Liver (tissue), 9 donors: ENCODE results near the gene EML1. TPM values are rescaled to one million over a fixed set of nuclear protein-coding genes. Genes with fewer than 3 reads are reported as not detected.

Experiments used
- DNase-seq: peaks from one replicate; pipeline ENCODE4 v3.0.0-alpha.2; 2017; ENCODE audit warnings: low spot score
- H3K27ac ChIP-seq, 2 donors: one replicate each; pipeline ENCODE4 v1.7.0; 2013; ENCODE audit warnings: inconsistent platforms in 2 of 2, low read length in 2 of 2, control low read depth in 1 of 2, low read depth in 1 of 2, mild to moderate bottlenecking in 1 of 2
- H3K27me3 ChIP-seq, 4 donors: one replicate each; pipeline versions ENCODE4 v1.6.1 to v1.7.0; 2013; ENCODE audit warnings: low read length in 3 of 4, inconsistent platforms in 1 of 4, mild to moderate bottlenecking in 1 of 4, moderate library complexity in 1 of 4; ENCODE audit not compliant: control insufficient read depth in 4 of 4, insufficient read depth in 4 of 4
- H3K36me3 ChIP-seq, 4 donors: one replicate each; pipeline versions ENCODE4 v1.6.1 to v1.7.0; 2013; ENCODE audit warnings: low read length in 3 of 4, mild to moderate bottlenecking in 3 of 4, low read depth in 1 of 4, moderate library complexity in 1 of 4; ENCODE audit not compliant: control insufficient read depth in 4 of 4, insufficient read depth in 3 of 4
- H3K4me1 ChIP-seq, 4 donors: one replicate each; pipeline versions ENCODE4 v1.6.1 to v1.7.0; 2013; ENCODE audit warnings: low read length in 3 of 4, mild to moderate bottlenecking in 3 of 4, moderate library complexity in 1 of 4; ENCODE audit not compliant: control insufficient read depth in 4 of 4, insufficient read depth in 4 of 4
- H3K4me3 ChIP-seq, 3 donors: one replicate each; pipeline versions ENCODE4 v1.6.1 to v1.7.0; 2013; ENCODE audit warnings: low read length in 3 of 3, control low read depth in 1 of 3, low read depth in 1 of 3, mild to moderate bottlenecking in 1 of 3
- H3K9ac ChIP-seq, 2 donors: one replicate each; pipeline ENCODE4 v1.7.0; 2013; ENCODE audit warnings: low read length in 2 of 2, mild to moderate bottlenecking in 2 of 2, moderate library complexity in 2 of 2, control low read depth in 1 of 2, low read depth in 1 of 2
- H3K9me3 ChIP-seq, 4 donors: one replicate each; pipeline versions ENCODE4 v1.6.1 to v1.7.0; 2013; ENCODE audit warnings: low read length in 3 of 4; ENCODE audit not compliant: control insufficient read depth in 4 of 4
- FOXA1 ChIP-seq: IDR thresholded peaks from 2 replicates; pipeline ENCODE4 v1.6.1; 2016; ENCODE audit warnings: antibody characterized with exemption
- FOXA2 ChIP-seq: IDR thresholded peaks from 2 replicates; pipeline ENCODE4 v1.6.1; 2016; ENCODE audit warnings: antibody characterized with exemption
- GABPA ChIP-seq, 2 donors: IDR thresholded peaks in 1 of 2; conservative IDR thresholded peaks in 1 of 2; 2 replicates each; pipeline ENCODE4 v1.6.1; 2016; ENCODE audit warnings: antibody characterized with exemption in 2 of 2, mild to moderate bottlenecking in 1 of 2, moderate library complexity in 1 of 2
- HNF4A ChIP-seq, 2 donors: conservative IDR thresholded peaks; 2 replicates each; pipeline ENCODE4 v1.6.1; 2016; ENCODE audit warnings: antibody characterized with exemption in 2 of 2, mild to moderate bottlenecking in 2 of 2
- HNF4G ChIP-seq: IDR thresholded peaks from 2 replicates; pipeline ENCODE4 v1.6.1; 2016; ENCODE audit warnings: antibody characterized with exemption
- JUND ChIP-seq, 2 donors: IDR thresholded peaks; 2 replicates each; pipeline ENCODE4 v1.6.1; 2016; ENCODE audit warnings: antibody characterized with exemption in 2 of 2
- NR2F2 ChIP-seq: IDR thresholded peaks from 2 replicates; pipeline ENCODE4 v1.6.1; 2016; ENCODE audit warnings: antibody characterized with exemption
- RAD21 ChIP-seq, 2 donors: IDR thresholded peaks; 2 replicates each; pipeline ENCODE4 v1.6.1; 2016; ENCODE audit warnings: antibody characterized with exemption in 2 of 2, mild to moderate bottlenecking in 2 of 2
- RXRA ChIP-seq, 2 donors: IDR thresholded peaks; 2 replicates each; pipeline ENCODE4 v1.6.1; 2017 to 2018; ENCODE audit warnings: antibody characterized with exemption in 2 of 2, mild to moderate bottlenecking in 1 of 2
- SP1 ChIP-seq: IDR thresholded peaks from 2 replicates; pipeline ENCODE4 v1.6.1; 2018; ENCODE audit warnings: antibody characterized with exemption, mild to moderate bottlenecking
- TAF1 ChIP-seq: conservative IDR thresholded peaks from 2 replicates; pipeline ENCODE4 v1.6.1; 2016; ENCODE audit warnings: antibody characterized with exemption, mild to moderate bottlenecking
- YY1 ChIP-seq: IDR thresholded peaks from 2 replicates; pipeline ENCODE4 v1.6.1; 2016; ENCODE audit warnings: antibody characterized with exemption, mild to moderate bottlenecking
- WGBS: extraction: QIAGEN DNeasy Blood & Tissue Kit; methylation state at CpG from one replicate; pipeline ENCODE4 v1.1.7; 2013; 5-methylcytosine and 5-hydroxymethylcytosine counted together
- polyA plus RNA-seq, 2 donors: library from polyadenylated mRNA; stranded (reverse) in 1 of 2; unstranded in 1 of 2; fragments of 200-250 nt in 1 of 2; fragments of >200 nt in 1 of 2; fragmentation: Nextera tagmentation in 1 of 2; extraction: Ambion mirVana in 1 of 2; gene quantifications; one replicate each; pipeline versions ENCODE4 v1.2.1 to v1.2.3, GENCODE V29; 2013 to 2015
- total RNA-seq, 2 donors: library from RNA; depleted of rRNA; stranded (reverse); fragments of >200 nt; gene quantifications; one replicate each; pipeline ENCODE4 v1.2.3, GENCODE V29; 2014
- TF ChIP-seq, protein P1 (sequence below): IDR thresholded peaks from 2 replicates; pipeline ENCODE4 v1.6.1; 2016; ENCODE audit warnings: antibody characterized with exemption
- TF ChIP-seq, protein P2 (sequence below): fragments of 150-350 bp; IDR thresholded peaks from 2 replicates; pipeline ENCODE4 v1.5.1; 2017; ENCODE audit warnings: improper control_type of control experiment, low read depth, low read length; ENCODE audit not compliant: missing input control
- TF ChIP-seq, protein P3 (sequence below): IDR thresholded peaks from 2 replicates; pipeline ENCODE4 v1.6.1; 2016; ENCODE audit warnings: antibody characterized with exemption
- TF ChIP-seq, protein P4 (sequence below): IDR thresholded peaks from 2 replicates; pipeline ENCODE4 v1.6.1; 2016; ENCODE audit warnings: antibody characterized with exemption, mild to moderate bottlenecking
- donor health status: healthy.
- donor health status: healthy.
- donor health status: healthy.
- donor health status: healthy.
- donor health status: healthy.

The EML1 gene
- total and polyA plus RNA-seq, 4 donors = 2.7 to 14.6 (median 4.6) TPM

DNA sequence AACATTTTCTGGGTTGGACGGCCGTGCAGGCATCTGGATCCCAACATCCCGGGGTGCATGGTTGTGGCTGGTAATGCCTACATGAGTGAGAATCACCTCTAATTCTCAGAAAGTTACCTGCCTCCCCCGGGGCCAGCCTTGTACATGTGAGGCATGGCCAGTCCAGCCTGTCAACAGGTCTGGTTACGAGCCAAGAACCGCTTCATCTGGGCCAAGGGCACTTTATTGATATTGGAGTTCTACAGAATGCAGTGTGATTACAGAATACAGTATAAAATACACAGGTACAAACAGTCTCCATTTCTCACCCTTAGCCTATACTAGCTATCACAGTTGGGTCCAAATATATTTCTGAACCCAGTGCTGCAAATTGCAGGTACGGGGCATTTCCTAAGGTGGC, 187.1 kb downstream of the EML1 start:
- Histone ChIP-seq H3K36me3 (no peaks in the 10 kb centered on the region), H3K27me3 (no peaks in the 10 kb centered on the region), H3K4me3 (no peak overlapping the region), H3K4me1 (peaks cover 1 to 23% (median 16%) of the 10 kb centered on the region in 4 donors), H3K9ac (no peak overlapping the region), H3K9me3 (no peaks in the 10 kb centered on the region), H3K27ac (peak overlapping the region in 1 of 2 donors; percentile 28)
- DNase-seq = no peak
- 47% methylated on average over 7 of the region's 7 CpGs for WGBS
- TF ChIP-seq HNF4A (conservative IDR thresholded peaks at IDR 0.05) = no peak
- no peak for TF ChIP-seq GABPA (IDR thresholded peaks at IDR 0.05 in 1 of 2, conservative IDR thresholded peaks at IDR 0.05 in 1 of 2)
- TF ChIP-seq HNF4G = no peak
- no peak for TF ChIP-seq FOXA1
- TF ChIP-seq JUND (IDR thresholded peaks at IDR 0.05) = no peak
- TF ChIP-seq FOXA2 = peak; percentile 30
- TF ChIP-seq, protein P1, sequence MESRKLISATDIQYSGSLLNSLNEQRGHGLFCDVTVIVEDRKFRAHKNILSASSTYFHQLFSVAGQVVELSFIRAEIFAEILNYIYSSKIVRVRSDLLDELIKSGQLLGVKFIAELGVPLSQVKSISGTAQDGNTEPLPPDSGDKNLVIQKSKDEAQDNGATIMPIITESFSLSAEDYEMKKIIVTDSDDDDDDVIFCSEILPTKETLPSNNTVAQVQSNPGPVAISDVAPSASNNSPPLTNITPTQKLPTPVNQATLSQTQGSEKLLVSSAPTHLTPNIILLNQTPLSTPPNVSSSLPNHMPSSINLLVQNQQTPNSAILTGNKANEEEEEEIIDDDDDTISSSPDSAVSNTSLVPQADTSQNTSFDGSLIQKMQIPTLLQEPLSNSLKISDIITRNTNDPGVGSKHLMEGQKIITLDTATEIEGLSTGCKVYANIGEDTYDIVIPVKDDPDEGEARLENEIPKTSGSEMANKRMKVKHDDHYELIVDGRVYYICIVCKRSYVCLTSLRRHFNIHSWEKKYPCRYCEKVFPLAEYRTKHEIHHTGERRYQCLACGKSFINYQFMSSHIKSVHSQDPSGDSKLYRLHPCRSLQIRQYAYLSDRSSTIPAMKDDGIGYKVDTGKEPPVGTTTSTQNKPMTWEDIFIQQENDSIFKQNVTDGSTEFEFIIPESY = no peak
- TF ChIP-seq, protein P2, sequence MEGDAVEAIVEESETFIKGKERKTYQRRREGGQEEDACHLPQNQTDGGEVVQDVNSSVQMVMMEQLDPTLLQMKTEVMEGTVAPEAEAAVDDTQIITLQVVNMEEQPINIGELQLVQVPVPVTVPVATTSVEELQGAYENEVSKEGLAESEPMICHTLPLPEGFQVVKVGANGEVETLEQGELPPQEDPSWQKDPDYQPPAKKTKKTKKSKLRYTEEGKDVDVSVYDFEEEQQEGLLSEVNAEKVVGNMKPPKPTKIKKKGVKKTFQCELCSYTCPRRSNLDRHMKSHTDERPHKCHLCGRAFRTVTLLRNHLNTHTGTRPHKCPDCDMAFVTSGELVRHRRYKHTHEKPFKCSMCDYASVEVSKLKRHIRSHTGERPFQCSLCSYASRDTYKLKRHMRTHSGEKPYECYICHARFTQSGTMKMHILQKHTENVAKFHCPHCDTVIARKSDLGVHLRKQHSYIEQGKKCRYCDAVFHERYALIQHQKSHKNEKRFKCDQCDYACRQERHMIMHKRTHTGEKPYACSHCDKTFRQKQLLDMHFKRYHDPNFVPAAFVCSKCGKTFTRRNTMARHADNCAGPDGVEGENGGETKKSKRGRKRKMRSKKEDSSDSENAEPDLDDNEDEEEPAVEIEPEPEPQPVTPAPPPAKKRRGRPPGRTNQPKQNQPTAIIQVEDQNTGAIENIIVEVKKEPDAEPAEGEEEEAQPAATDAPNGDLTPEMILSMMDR = no peak
- TF ChIP-seq, protein P3, sequence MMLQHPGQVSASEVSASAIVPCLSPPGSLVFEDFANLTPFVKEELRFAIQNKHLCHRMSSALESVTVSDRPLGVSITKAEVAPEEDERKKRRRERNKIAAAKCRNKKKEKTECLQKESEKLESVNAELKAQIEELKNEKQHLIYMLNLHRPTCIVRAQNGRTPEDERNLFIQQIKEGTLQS = no peak
- TF ChIP-seq RAD21 (IDR thresholded peaks at IDR 0.05) = no peak
- peak in 1 of 2 donors; percentile 4 for TF ChIP-seq RXRA (IDR thresholded peaks at IDR 0.05)

DNA sequence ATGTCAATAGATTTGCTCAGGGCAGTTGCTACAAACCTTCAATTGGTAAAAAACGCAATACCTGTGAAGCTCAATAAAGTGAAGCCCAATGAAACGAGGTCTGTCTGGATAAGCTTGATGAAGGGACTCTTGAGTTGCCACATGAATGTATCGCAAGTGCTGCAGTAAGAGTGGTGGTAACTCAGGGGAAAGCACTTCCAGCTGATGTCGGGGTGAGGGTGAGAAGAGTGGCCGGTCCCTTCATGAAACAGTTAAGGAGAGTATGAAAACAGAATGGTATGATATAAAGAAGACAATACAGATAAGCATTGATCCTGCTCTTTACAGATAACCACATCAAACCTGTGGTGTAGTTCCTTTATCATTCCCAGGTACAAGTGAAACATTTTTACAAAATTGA, 188.6 kb downstream of the EML1 start:
- no peaks in the 10 kb centered on the region for H3K36me3 ChIP-seq
- DNase-seq = no peak
- H3K9ac ChIP-seq = no peak overlapping the region
- no peaks in the 10 kb centered on the region for H3K27me3 ChIP-seq
- 74% methylated on average over 5 of the region's 5 CpGs for WGBS
- no peak overlapping the region for H3K27ac ChIP-seq
- H3K4me1 ChIP-seq = peaks cover 1 to 23% (median 16%) of the 10 kb centered on the region in 4 donors
- H3K9me3 ChIP-seq = no peaks in the 10 kb centered on the region
- H3K4me3 ChIP-seq = no peak overlapping the region
- TF ChIP-seq, protein P1 = no peak
- no peak for TF ChIP-seq JUND (IDR thresholded peaks at IDR 0.05)
- no peak for TF ChIP-seq GABPA (IDR thresholded peaks at IDR 0.05 in 1 of 2, conservative IDR thresholded peaks at IDR 0.05 in 1 of 2)
- TF ChIP-seq SP1 = no peak
- TF ChIP-seq, protein P4, sequence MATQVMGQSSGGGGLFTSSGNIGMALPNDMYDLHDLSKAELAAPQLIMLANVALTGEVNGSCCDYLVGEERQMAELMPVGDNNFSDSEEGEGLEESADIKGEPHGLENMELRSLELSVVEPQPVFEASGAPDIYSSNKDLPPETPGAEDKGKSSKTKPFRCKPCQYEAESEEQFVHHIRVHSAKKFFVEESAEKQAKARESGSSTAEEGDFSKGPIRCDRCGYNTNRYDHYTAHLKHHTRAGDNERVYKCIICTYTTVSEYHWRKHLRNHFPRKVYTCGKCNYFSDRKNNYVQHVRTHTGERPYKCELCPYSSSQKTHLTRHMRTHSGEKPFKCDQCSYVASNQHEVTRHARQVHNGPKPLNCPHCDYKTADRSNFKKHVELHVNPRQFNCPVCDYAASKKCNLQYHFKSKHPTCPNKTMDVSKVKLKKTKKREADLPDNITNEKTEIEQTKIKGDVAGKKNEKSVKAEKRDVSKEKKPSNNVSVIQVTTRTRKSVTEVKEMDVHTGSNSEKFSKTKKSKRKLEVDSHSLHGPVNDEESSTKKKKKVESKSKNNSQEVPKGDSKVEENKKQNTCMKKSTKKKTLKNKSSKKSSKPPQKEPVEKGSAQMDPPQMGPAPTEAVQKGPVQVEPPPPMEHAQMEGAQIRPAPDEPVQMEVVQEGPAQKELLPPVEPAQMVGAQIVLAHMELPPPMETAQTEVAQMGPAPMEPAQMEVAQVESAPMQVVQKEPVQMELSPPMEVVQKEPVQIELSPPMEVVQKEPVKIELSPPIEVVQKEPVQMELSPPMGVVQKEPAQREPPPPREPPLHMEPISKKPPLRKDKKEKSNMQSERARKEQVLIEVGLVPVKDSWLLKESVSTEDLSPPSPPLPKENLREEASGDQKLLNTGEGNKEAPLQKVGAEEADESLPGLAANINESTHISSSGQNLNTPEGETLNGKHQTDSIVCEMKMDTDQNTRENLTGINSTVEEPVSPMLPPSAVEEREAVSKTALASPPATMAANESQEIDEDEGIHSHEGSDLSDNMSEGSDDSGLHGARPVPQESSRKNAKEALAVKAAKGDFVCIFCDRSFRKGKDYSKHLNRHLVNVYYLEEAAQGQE = no peak
- TF ChIP-seq NR2F2 = no peak
- TF ChIP-seq RAD21 (IDR thresholded peaks at IDR 0.05) = no peak
- TF ChIP-seq FOXA2 = no peak
- TF ChIP-seq, protein P3 = no peak
- TF ChIP-seq HNF4G = no peak
- TF ChIP-seq FOXA1 = no peak
- TF ChIP-seq YY1 = no peak
- no peak for TF ChIP-seq TAF1
